ENCODE measurements around the gene UNC5B. TPM values are rescaled to one million over a fixed set of nuclear protein-coding genes. Genes with fewer than 3 reads are reported as not detected.

Gene UNC5B
- total and polyA plus RNA-seq, 2 donors (not counting 1 experiment from before 2014, with no cell fraction given): 2.5 to 60.8 TPM

- no peak for DNase-seq (ENCODE audit: low read depth in 2 of 2)
- Histone ChIP-seq H2AFZ (ENCODE audit: low read length) (peak overlapping the region; percentile 56), H3K9me3 (ENCODE audit: control insufficient read depth, insufficient read depth, low read depth, low read length) (no peaks in the 10 kb centered on the region), H3K36me3 (ENCODE audit: control insufficient read depth, insufficient read depth, low read length) (no peaks in the 10 kb centered on the region), H3K4me1 (ENCODE audit: control insufficient read depth, extremely low read depth, insufficient read depth, low read length) (peaks cover 6% of the 10 kb centered on the region), H3K9ac (ENCODE audit: insufficient read depth, low read length) (no peak overlapping the region), H3K79me2 (ENCODE audit: control insufficient read depth, insufficient read depth, low read length) (no peaks in the 10 kb centered on the region), H3K27me3 (ENCODE audit: control insufficient read depth, insufficient read depth, low read length) (peaks cover 19% of the 10 kb centered on the region), H3K4me2 (ENCODE audit: extremely low read depth, insufficient read depth, low read length) (peak overlapping the region; percentile 78), H4K20me1 (ENCODE audit: control insufficient read depth, extremely low read depth, insufficient read depth, low read length) (no peaks in the 10 kb centered on the region), H3K4me3 (replicated peaks in 1 of 4; ENCODE audit: control extremely low read depth in 1 of 4, insufficient read depth in 1 of 4, low read depth in 3 of 4, low read length in 4 of 4) (peak overlapping the region; percentile 34 to 87 (median 59)), H3K27ac (ENCODE audit: insufficient read depth, low read length) (no peak overlapping the region)
- TF ChIP-seq CTCF (conservative IDR thresholded peaks at IDR 0.05 in 1 of 2, IDR thresholded peaks at IDR 0.05 in 1 of 2; ENCODE audit: low read depth in 1 of 2, low read length in 2 of 2): no peak
- TF ChIP-seq EZH2 (IDR thresholded peaks at IDR 0.05; ENCODE audit: low read length, missing control alignments): no peak
Measured at GRCh38 chr10:71211775-71212317, 524 bp upstream of the UNC5B start.

- Histone ChIP-seq H3K27me3 (ENCODE audit: control insufficient read depth, insufficient read depth, low read length) (peaks cover 19% of the 10 kb centered on the region), H3K9me3 (ENCODE audit: control insufficient read depth, insufficient read depth, low read depth, low read length) (no peaks in the 10 kb centered on the region), H3K27ac (ENCODE audit: insufficient read depth, low read length) (peak overlapping the region; percentile 26), H3K4me1 (ENCODE audit: control insufficient read depth, extremely low read depth, insufficient read depth, low read length) (peaks cover 6% of the 10 kb centered on the region), H3K79me2 (ENCODE audit: control insufficient read depth, insufficient read depth, low read length) (no peaks in the 10 kb centered on the region), H4K20me1 (ENCODE audit: control insufficient read depth, extremely low read depth, insufficient read depth, low read length) (no peaks in the 10 kb centered on the region), H2AFZ (ENCODE audit: low read length) (peak overlapping the region; percentile 14), H3K4me2 (ENCODE audit: extremely low read depth, insufficient read depth, low read length) (peak overlapping the region; percentile 55), H3K4me3 (replicated peaks in 1 of 4; ENCODE audit: control extremely low read depth in 1 of 4, insufficient read depth in 1 of 4, low read depth in 3 of 4, low read length in 4 of 4) (peak overlapping the region; percentile 55 to 87 (median 70)), H3K36me3 (ENCODE audit: control insufficient read depth, insufficient read depth, low read length) (no peaks in the 10 kb centered on the region), H3K9ac (ENCODE audit: insufficient read depth, low read length) (peak overlapping the region; percentile 57)
- DNase-seq (ENCODE audit: low read depth in 2 of 2): peak; percentile 79 to 90
- TF ChIP-seq CTCF (conservative IDR thresholded peaks at IDR 0.05 in 1 of 2, IDR thresholded peaks at IDR 0.05 in 1 of 2; ENCODE audit: low read depth in 1 of 2, low read length in 2 of 2) (no peak), EZH2 (IDR thresholded peaks at IDR 0.05; ENCODE audit: low read length, missing control alignments) (no peak)
Measured at GRCh38 chr10:71213127-71213621, 804 bp downstream of the UNC5B start.

- Histone ChIP-seq H2AFZ (ENCODE audit: low read length) (peak overlapping the region; percentile 19), H3K27ac (ENCODE audit: insufficient read depth, low read length) (peak overlapping the region; percentile 37), H3K4me1 (ENCODE audit: control insufficient read depth, extremely low read depth, insufficient read depth, low read length) (peaks cover 6% of the 10 kb centered on the region)
Measured at GRCh38 chr10:71213761-71214440, 1.5 kb downstream of the UNC5B start.

More at GRCh38 chr10:71213761-71214440, 1.5 kb downstream of the UNC5B start:
- Histone ChIP-seq H3K9ac (ENCODE audit: insufficient read depth, low read length) (peak overlapping the region; percentile 61), H3K9me3 (ENCODE audit: control insufficient read depth, insufficient read depth, low read depth, low read length) (no peaks in the 10 kb centered on the region), H3K36me3 (ENCODE audit: control insufficient read depth, insufficient read depth, low read length) (no peaks in the 10 kb centered on the region), H3K27me3 (ENCODE audit: control insufficient read depth, insufficient read depth, low read length) (peaks cover 19% of the 10 kb centered on the region), H4K20me1 (ENCODE audit: control insufficient read depth, extremely low read depth, insufficient read depth, low read length) (no peaks in the 10 kb centered on the region), H3K4me2 (ENCODE audit: extremely low read depth, insufficient read depth, low read length) (peak overlapping the region; percentile 76), H3K79me2 (ENCODE audit: control insufficient read depth, insufficient read depth, low read length) (no peaks in the 10 kb centered on the region), H3K4me3 (replicated peaks in 1 of 4; ENCODE audit: control extremely low read depth in 1 of 4, insufficient read depth in 1 of 4, low read depth in 3 of 4, low read length in 4 of 4) (peak overlapping the region; percentile 54 to 87 (median 70))
- DNase-seq (ENCODE audit: low read depth in 2 of 2): peak; percentile 81 to 91
- TF ChIP-seq CTCF (conservative IDR thresholded peaks at IDR 0.05 in 1 of 2, IDR thresholded peaks at IDR 0.05 in 1 of 2; ENCODE audit: low read depth in 1 of 2, low read length in 2 of 2) (no peak), EZH2 (IDR thresholded peaks at IDR 0.05; ENCODE audit: low read length, missing control alignments) (no peak)

All from fibroblast of lung (primary cell).